ENCODE measurements around the gene BRD3.

GRCh38 chr9:134068744-134069479 is 1.1 kb upstream of the BRD3 start:
- TF ChIP-seq CTCF (IDR thresholded peaks at IDR 0.05 in 4 of 5, conservative IDR thresholded peaks at IDR 0.05 in 1 of 5) (no peak), POLR2A (IDR thresholded peaks at IDR 0.05) (peak in 1 of 2 donors; percentile 26)
